PFSK-1 (cell line): Measurements from ENCODE around the gene KSR1.

Experiments used
- FOXP2 ChIP-seq: optimal IDR thresholded peaks from 2 replicates; pipeline ENCODE3; 2011; ENCODE audit warnings: borderline replicate concordance, control low read depth, inconsistent platforms; ENCODE audit not compliant: insufficient read depth; ENCODE audit errors: extremely low read length, extremely low read depth
- POLR2AphosphoS5 ChIP-seq: IDR thresholded peaks from 2 replicates; pipeline ENCODE4 v1.6.1; 2012; ENCODE audit warnings: low read depth, mild to moderate bottlenecking, control low read depth, low read length, moderate library complexity
- SIN3A ChIP-seq: IDR thresholded peaks from 2 replicates; pipeline ENCODE4 v1.6.1; 2012; ENCODE audit warnings: mild to moderate bottlenecking, low read length, moderate library complexity, borderline replicate concordance; ENCODE audit not compliant: insufficient read depth
- TAF1 ChIP-seq: IDR thresholded peaks from 2 replicates; pipeline ENCODE4 v1.6.1; 2012; ENCODE audit warnings: low read length, control low read depth, borderline replicate concordance; ENCODE audit not compliant: insufficient read depth
- TF ChIP-seq, protein P1 (sequence below), 2 experiments: IDR thresholded peaks; 2 replicates each; pipeline versions ENCODE4 v1.6.1 to v1.8.0; 2011 to 2012; ENCODE audit warnings: low read depth in 2 of 2, low read length in 2 of 2, control low read depth in 1 of 2, inconsistent platforms in 1 of 2, mild to moderate bottlenecking in 1 of 2, moderate library complexity in 1 of 2; ENCODE audit not compliant: insufficient read depth in 1 of 2

Gene KSR1

GRCh38 chr17:27414694-27415093 is 41.6 kb upstream of the KSR1 start:
- TF ChIP-seq TAF1 (no peak), SIN3A (no peak), POLR2AphosphoS5 (no peak), FOXP2 (no peak)
- TF ChIP-seq, protein P1, sequence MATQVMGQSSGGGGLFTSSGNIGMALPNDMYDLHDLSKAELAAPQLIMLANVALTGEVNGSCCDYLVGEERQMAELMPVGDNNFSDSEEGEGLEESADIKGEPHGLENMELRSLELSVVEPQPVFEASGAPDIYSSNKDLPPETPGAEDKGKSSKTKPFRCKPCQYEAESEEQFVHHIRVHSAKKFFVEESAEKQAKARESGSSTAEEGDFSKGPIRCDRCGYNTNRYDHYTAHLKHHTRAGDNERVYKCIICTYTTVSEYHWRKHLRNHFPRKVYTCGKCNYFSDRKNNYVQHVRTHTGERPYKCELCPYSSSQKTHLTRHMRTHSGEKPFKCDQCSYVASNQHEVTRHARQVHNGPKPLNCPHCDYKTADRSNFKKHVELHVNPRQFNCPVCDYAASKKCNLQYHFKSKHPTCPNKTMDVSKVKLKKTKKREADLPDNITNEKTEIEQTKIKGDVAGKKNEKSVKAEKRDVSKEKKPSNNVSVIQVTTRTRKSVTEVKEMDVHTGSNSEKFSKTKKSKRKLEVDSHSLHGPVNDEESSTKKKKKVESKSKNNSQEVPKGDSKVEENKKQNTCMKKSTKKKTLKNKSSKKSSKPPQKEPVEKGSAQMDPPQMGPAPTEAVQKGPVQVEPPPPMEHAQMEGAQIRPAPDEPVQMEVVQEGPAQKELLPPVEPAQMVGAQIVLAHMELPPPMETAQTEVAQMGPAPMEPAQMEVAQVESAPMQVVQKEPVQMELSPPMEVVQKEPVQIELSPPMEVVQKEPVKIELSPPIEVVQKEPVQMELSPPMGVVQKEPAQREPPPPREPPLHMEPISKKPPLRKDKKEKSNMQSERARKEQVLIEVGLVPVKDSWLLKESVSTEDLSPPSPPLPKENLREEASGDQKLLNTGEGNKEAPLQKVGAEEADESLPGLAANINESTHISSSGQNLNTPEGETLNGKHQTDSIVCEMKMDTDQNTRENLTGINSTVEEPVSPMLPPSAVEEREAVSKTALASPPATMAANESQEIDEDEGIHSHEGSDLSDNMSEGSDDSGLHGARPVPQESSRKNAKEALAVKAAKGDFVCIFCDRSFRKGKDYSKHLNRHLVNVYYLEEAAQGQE (IDR thresholded peaks at IDR 0.05; ENCODE audit: insufficient read depth in 1 of 2, low read depth in 2 of 2, low read length in 2 of 2) = no peak

GRCh38 chr17:27415120-27415795 is 41.0 kb upstream of the KSR1 start:
- TF ChIP-seq TAF1 (no peak), POLR2AphosphoS5 (no peak), FOXP2 (no peak), SIN3A (no peak)
- TF ChIP-seq, protein P1 (IDR thresholded peaks at IDR 0.05; ENCODE audit: insufficient read depth in 1 of 2, low read depth in 2 of 2, low read length in 2 of 2) = no peak

DNA sequence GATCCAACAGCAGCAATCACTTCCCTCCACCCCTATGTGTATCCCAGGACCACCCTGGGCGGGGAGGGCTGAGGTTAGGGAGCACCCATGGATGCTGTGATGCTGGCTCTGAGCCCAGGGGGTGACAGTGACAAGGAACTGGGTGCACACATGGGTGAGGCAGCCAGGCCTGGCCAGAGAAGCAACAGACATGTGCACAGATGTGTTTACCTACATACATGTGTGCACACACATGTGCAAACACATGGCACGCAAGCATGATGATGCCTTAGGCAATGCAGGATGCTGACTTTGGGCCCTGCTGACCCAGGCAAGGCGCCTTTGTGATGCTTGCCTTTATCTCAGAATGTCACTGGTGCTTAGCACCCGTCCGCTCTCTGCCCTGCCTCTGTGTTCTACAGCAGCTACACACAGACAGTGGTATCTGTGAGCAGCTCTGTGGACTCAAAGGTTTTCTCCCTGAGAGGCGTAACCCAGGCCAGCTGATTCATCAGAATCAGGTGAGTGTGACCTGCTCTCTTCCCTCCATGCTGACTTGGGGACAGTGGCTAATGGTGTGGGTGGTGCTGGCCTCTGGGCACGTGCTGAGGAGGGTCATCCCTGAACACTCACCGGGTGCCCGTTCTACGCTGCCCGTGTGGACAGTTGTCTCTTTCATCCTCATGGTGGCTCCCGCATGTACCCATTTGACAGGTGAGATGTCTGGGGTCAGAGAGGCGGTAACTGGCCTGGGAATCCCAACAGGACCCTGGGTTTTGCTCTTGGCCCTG is 38.5 kb upstream of the KSR1 start:
- TF ChIP-seq TAF1 = no peak
- TF ChIP-seq, protein P1 (IDR thresholded peaks at IDR 0.05; ENCODE audit: insufficient read depth in 1 of 2, low read depth in 2 of 2, low read length in 2 of 2) = no peak
- no peak for TF ChIP-seq SIN3A
- TF ChIP-seq POLR2AphosphoS5 = no peak
- no peak for TF ChIP-seq FOXP2

DNA sequence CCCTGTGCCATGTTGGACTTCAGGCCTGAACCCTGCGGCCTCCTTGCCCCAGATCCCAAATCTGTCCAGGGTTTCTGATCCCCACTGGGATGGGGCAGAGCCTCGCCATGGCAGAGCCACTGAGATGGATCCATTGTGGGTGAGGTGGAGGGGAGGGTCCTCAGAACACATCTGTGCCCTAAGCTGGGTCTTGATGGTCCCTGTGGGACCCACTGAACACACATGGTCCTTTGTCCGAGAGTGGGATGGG is 38.0 kb upstream of the KSR1 start:
- TF ChIP-seq SIN3A = no peak
- TF ChIP-seq POLR2AphosphoS5 = no peak
- TF ChIP-seq, protein P1 (IDR thresholded peaks at IDR 0.05; ENCODE audit: insufficient read depth in 1 of 2, low read depth in 2 of 2, low read length in 2 of 2) = no peak
- no peak for TF ChIP-seq TAF1

DNA sequence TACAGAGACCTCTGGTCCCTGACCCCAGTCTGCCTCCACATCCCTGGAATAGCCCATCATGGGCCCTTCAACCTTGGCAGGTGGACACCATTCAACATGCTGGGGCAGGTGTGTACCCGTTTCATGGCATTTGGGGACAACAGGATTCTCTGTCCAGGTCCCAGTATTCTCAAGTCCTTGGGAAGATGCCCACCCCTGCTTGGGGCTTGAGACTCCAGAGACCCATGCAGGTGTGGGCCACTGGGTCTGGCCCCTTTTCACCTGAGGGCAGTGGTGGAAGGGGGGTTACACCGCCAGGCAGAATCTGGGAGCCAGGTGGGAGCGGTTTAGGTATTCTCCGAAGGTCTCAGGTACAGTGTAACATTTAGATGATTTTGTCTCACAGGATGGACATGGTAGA is 37.1 kb upstream of the KSR1 start:
- TF ChIP-seq POLR2AphosphoS5 (no peak), FOXP2 (no peak), SIN3A (no peak), TAF1 (no peak)
- TF ChIP-seq, protein P1 (IDR thresholded peaks at IDR 0.05; ENCODE audit: insufficient read depth in 1 of 2, low read depth in 2 of 2, low read length in 2 of 2) = no peak
